Progenitor cell of endocrine pancreas (in vitro differentiated cells): ENCODE data around the gene CPLANE1. TPM values are rescaled to one million over a fixed set of nuclear protein-coding genes. Genes with fewer than 3 reads are reported as not detected.

Experiments
- DNase-seq: peaks from one replicate; pipeline ENCODE4 v3.0.0; 2021; ENCODE audit warnings: low spot score; ENCODE audit not compliant: unreplicated experiment
- H3K27ac Mint-ChIP-seq: 2 replicates; pipeline ENCODE4 v1.8.0; 2021; ENCODE audit warnings: mild to moderate bottlenecking, moderate library complexity, mixed read lengths
- H3K27me3 Mint-ChIP-seq: 2 replicates; pipeline ENCODE4 v1.8.0; 2021; ENCODE audit warnings: mixed read lengths
- H3K36me3 Mint-ChIP-seq: 2 replicates; pipeline ENCODE4 v1.8.0; 2022; ENCODE audit warnings: mixed read lengths; ENCODE audit not compliant: insufficient read depth
- H3K4me1 Mint-ChIP-seq: 2 replicates; pipeline ENCODE4 v1.8.0; 2021; ENCODE audit warnings: low read depth, mixed read lengths
- H3K4me3 Mint-ChIP-seq: 2 replicates; pipeline ENCODE4 v1.8.0; 2021; ENCODE audit warnings: low read depth, mild to moderate bottlenecking, moderate library complexity, mixed read lengths
- H3K9me3 Mint-ChIP-seq: 2 replicates; pipeline ENCODE4 v1.8.0; 2021; ENCODE audit warnings: low read depth, mixed read lengths
- total RNA-seq: library from RNA; stranded (reverse); gene quantifications from 2 replicates; pipeline ENCODE4 v1.2.1, GENCODE V29; 2021
- TF ChIP-seq, protein P1 (sequence below): fragments of 200-600 bp; sonication (generic); IDR thresholded peaks from one replicate; pipeline ENCODE4 v1.5.0; 2021; ENCODE audit warnings: antibody characterized with exemption, mild to moderate bottlenecking; ENCODE audit not compliant: unreplicated experiment

CPLANE1 gene
- total RNA-seq, 1 donor from 2014 or later = 29.4 TPM

DNA sequence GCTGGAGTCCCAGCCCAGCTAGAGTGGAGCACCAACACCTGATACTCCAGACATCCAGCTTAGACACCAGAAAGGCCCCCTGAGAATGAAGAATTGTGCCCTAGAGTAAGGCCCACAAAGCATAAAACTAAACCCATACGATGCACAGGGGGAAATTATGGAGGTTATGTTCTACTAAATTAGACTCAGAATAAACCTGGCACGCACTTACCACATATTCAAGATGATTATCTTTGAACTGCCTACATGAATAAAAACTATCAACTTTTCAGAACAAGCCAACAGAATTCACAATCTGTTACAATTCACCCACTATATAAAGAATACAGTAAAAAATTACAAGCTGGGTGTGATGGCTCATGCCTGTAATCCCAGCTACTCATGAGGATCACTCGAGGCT, 168.5 kb downstream of the CPLANE1 start:
- no peak overlapping the region for H3K27ac Mint-ChIP-seq
- no peak overlapping the region for H3K4me3 Mint-ChIP-seq
- TF ChIP-seq, protein P1, sequence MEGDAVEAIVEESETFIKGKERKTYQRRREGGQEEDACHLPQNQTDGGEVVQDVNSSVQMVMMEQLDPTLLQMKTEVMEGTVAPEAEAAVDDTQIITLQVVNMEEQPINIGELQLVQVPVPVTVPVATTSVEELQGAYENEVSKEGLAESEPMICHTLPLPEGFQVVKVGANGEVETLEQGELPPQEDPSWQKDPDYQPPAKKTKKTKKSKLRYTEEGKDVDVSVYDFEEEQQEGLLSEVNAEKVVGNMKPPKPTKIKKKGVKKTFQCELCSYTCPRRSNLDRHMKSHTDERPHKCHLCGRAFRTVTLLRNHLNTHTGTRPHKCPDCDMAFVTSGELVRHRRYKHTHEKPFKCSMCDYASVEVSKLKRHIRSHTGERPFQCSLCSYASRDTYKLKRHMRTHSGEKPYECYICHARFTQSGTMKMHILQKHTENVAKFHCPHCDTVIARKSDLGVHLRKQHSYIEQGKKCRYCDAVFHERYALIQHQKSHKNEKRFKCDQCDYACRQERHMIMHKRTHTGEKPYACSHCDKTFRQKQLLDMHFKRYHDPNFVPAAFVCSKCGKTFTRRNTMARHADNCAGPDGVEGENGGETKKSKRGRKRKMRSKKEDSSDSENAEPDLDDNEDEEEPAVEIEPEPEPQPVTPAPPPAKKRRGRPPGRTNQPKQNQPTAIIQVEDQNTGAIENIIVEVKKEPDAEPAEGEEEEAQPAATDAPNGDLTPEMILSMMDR = no peak
- H3K27me3 Mint-ChIP-seq = peaks cover 50% of the 10 kb centered on the region
- DNase-seq = no peak
- peaks cover 57% of the 10 kb centered on the region for H3K36me3 Mint-ChIP-seq
- H3K4me1 Mint-ChIP-seq = no peaks in the 10 kb centered on the region
- peaks cover 27% of the 10 kb centered on the region for H3K9me3 Mint-ChIP-seq

DNA sequence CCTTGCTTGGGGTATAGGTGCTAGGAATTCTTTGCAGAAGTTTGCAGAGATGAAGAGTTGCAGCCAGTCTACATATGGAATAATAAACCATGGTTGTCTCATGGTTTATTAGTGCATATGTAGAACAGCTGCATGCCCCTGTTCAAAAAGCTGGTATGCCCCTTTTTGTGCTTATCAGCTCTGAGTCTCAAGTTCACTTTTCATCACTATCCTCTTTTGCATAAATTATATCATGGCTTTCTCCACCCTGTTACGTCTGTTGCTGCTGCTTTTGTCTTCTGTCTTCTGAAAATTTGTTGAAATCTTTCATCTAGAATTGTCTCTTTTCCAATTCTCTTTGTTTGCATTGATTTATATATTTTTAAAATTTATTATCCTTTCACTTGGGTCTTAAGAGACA, 172.0 kb downstream of the CPLANE1 start:
- Mint-ChIP-seq H3K27me3 (peaks cover 32% of the 10 kb centered on the region), H3K4me3 (no peak overlapping the region), H3K9me3 (peaks cover 5% of the 10 kb centered on the region), H3K27ac (no peak overlapping the region), H3K36me3 (peaks cover 26% of the 10 kb centered on the region), H3K4me1 (no peaks in the 10 kb centered on the region)
- TF ChIP-seq, protein P1 = no peak
- DNase-seq = no peak

DNA sequence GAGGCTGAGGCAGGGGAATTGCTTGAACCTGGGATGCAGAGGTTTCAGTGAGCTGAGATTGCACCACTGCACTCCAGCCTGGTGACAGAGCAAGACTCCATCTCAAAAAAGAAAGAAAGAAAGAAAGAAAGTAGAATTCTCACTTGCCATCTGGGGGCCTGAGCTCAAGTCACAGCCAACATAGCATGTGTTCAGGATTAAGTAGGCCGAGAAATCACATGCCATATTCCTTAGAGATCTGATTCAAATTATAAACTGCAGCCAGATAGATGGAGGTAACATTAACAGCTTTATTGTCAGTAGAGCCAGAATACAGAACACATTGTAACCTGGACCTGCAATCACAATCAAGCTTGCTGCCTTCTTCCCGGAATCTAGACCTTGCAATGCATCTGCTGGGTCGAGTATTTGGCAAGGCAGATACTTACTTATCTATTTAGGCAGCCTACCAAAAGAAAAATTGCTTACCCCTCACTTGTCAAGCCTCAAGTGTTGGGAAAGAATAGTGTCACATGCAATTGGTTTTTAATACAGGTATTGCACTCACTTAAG, 173.7 kb downstream of the CPLANE1 start:
- TF ChIP-seq, protein P1 = no peak
- H3K27ac Mint-ChIP-seq = no peak overlapping the region
- peaks cover 5% of the 10 kb centered on the region for H3K9me3 Mint-ChIP-seq
- peaks cover 21% of the 10 kb centered on the region for H3K27me3 Mint-ChIP-seq
- peaks cover 20% of the 10 kb centered on the region for H3K36me3 Mint-ChIP-seq
- DNase-seq = no peak
- H3K4me3 Mint-ChIP-seq = no peak overlapping the region
- no peaks in the 10 kb centered on the region for H3K4me1 Mint-ChIP-seq

DNA sequence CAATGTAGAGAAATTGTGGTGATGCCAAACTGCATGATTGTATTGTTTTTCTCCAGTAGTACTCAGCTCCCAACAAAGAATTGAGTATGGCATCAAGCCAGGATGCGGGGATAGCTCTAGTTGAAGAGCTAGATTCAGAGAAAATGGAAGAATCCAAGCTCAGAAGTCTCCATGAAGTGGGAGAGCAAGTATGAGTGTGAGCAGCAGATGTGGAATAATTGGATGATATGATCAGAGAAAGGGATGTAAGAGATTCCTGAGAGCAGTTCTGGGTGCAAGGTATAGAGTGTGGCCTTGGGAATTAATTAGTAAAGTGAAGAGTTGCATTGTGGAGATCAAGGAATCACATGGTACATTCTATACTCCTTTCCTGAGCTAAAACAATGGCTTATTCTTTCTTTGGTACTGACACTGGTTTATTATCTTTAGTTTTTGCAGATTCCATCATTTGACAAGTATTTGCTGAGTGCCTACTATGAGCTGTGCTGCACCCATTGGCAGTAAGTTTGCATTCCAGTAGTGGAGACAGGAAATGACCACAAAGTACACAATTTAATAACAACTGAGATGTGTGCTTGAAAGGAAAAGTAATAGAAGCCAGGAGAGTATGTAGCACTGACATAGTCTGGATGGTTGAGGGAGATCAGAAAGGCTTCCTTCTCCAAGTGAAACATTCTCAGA, 177.1 kb downstream of the CPLANE1 start:
- Mint-ChIP-seq H3K4me1 (no peaks in the 10 kb centered on the region), H3K27ac (no peak overlapping the region), H3K9me3 (no peaks in the 10 kb centered on the region), H3K27me3 (peaks cover 7% of the 10 kb centered on the region), H3K4me3 (no peak overlapping the region), H3K36me3 (peaks cover 2% of the 10 kb centered on the region)
- DNase-seq = no peak
- TF ChIP-seq, protein P1 = no peak

DNA sequence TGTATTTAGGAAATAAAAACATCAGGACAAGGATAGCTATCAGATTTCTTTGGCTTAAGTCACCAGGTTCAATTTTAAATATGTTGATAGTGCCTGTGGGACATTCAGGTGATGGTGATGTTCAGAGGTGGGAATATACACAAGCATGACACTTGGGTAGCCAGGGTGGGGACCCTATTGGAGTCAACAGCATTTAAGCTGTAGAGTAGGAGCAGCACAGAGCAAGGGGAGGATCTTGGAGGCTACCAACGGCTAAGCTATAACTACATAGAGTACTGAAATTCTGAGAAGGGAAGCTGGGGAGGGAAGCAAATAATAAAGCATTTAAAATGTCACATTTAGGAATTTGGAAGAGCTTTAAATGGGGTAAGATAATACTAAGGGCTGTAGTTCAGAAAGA, 177.7 kb downstream of the CPLANE1 start:
- TF ChIP-seq, protein P1 = no peak
- Mint-ChIP-seq H3K27ac (no peak overlapping the region), H3K36me3 (peaks cover 3% of the 10 kb centered on the region)

More for the DNA sequence above, 177.7 kb downstream of the CPLANE1 start:
- Mint-ChIP-seq H3K4me3 (no peak overlapping the region), H3K4me1 (no peaks in the 10 kb centered on the region), H3K9me3 (no peaks in the 10 kb centered on the region), H3K27me3 (peaks cover 4% of the 10 kb centered on the region)
- no peak for DNase-seq
